Sigmoid colon (tissue), 7 donors: Measurements from ENCODE around the gene SFMBT1. TPM values are rescaled to one million over a fixed set of nuclear protein-coding genes. Genes with fewer than 3 reads are reported as not detected.

ENCODE experiments used
- DNase-seq: peaks from one replicate; pipeline ENCODE4 v3.0.0-alpha.2; 2019
- H3K27ac ChIP-seq, 4 donors: fragments of 200-600 bp; sonication (generic); one replicate each; pipeline ENCODE4 v1.5.1; 2016 to 2019; ENCODE audit warnings: mild to moderate bottlenecking in 1 of 4
- H3K27me3 ChIP-seq, 3 donors: fragments of 200-600 bp; sonication (generic); one replicate each; pipeline ENCODE4 v1.5.1; 2019; ENCODE audit warnings: mild to moderate bottlenecking in 1 of 3
- H3K36me3 ChIP-seq, 4 donors: fragments of 200-600 bp; sonication (generic); one replicate each; pipeline ENCODE4 v1.5.1; 2016 to 2019
- H3K4me1 ChIP-seq, 4 donors: fragments of 200-600 bp; sonication (generic); one replicate each; pipeline ENCODE4 v1.5.1; 2017 to 2019
- H3K4me3 ChIP-seq, 4 donors: fragments of 200-600 bp; sonication (generic); one replicate each; pipeline ENCODE4 v1.5.1; 2017 to 2019; ENCODE audit warnings: mild to moderate bottlenecking in 2 of 4, moderate library complexity in 1 of 4
- H3K9me3 ChIP-seq, 4 donors: fragments of 200-600 bp in 3 of 4; sonication (generic) in 3 of 4; one replicate each; pipeline versions ENCODE4 v1.5.1 to v1.6.1; 2013 to 2019
- EP300 ChIP-seq, 4 donors: sonication (generic); formaldehyde crosslinking; IDR thresholded peaks; one replicate each; pipeline ENCODE4 v1.6.1; 2017; ENCODE audit warnings: antibody characterized with exemption in 4 of 4
- POLR2A ChIP-seq, 2 donors: fragments of 450-650 bp; IDR thresholded peaks; one replicate each; pipeline ENCODE4 v1.6.1; 2016; ENCODE audit warnings: antibody characterized with exemption in 2 of 2, mild to moderate bottlenecking in 2 of 2, moderate library complexity in 2 of 2
- POLR2AphosphoS5 ChIP-seq, 4 donors: sonication (generic); formaldehyde crosslinking; IDR thresholded peaks; one replicate each; pipeline ENCODE4 v1.6.1; 2017; ENCODE audit warnings: antibody characterized with exemption in 4 of 4
- WGBS, 2 donors: extraction: QIAGEN DNeasy Blood & Tissue Kit; methylation state at CpG; one replicate each; pipeline ENCODE4 v1.1.7; 2013; 5-methylcytosine and 5-hydroxymethylcytosine counted together
- intact Hi-C: fragments of 100-400 bp; cut with DNase I; formaldehyde crosslinking; loops from one replicate; pipeline ENCODE4 v1.15.1; 2023
- polyA plus RNA-seq, 3 donors: library from polyadenylated mRNA; stranded (reverse); fragments of 200-250 nt; gene quantifications; one replicate each; pipeline ENCODE4 v1.2.3, GENCODE V29; 2013
- total RNA-seq, 4 donors: library from RNA; depleted of rRNA; stranded (reverse); fragments of >200 nt; gene quantifications; one replicate each; pipeline ENCODE4 v1.1.0, GENCODE V29; 2016
- TF ChIP-seq, protein P1 (sequence below), 4 experiments: fragments of 450-650 bp in 3 of 4; fragments of 200-600 bp in 1 of 4; IDR thresholded peaks; one replicate each; pipeline ENCODE4 v1.5.1; 2016 to 2019; ENCODE audit warnings: antibody characterized with exemption in 4 of 4, mild to moderate bottlenecking in 3 of 4, moderate library complexity in 2 of 4
- donor health status: healthy with polysubstance abuse.
- donor health status: Bipolar disorder and iron deficiency.
- donor health status: healthy.

The SFMBT1 gene
- total and polyA plus RNA-seq, 7 donors = 4.8 to 16.1 (median 10.2) TPM

DNA sequence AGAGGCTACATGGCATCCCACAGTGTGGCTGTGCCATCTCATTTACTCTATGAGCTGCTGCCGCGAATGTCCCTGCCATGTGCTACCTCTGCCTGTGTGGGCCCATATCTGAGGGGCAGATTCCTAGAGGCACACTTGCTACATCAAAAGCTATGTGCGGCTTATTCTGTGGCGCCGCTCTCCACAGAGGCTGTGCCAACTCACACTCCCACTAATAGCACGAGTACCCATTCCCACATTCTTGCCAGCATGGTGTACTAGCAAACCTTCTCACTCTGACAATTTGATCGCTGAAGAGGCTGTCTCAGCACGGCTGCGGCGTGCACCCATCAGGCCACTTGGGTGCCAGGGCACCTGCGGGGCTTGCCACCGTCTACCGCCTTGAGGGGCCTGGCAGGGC is 179.9 kb downstream of the SFMBT1 start:
- H3K36me3 ChIP-seq = no peaks in the 10 kb centered on the region
- no peaks in the 10 kb centered on the region for H3K27me3 ChIP-seq
- no peak for DNase-seq
- H3K27ac ChIP-seq = no peak overlapping the region
- TF ChIP-seq POLR2AphosphoS5 (IDR thresholded peaks at IDR 0.05) (no peak), POLR2A (IDR thresholded peaks at IDR 0.05) (no peak), EP300 (IDR thresholded peaks at IDR 0.05) (no peak)
- TF ChIP-seq, protein P1, sequence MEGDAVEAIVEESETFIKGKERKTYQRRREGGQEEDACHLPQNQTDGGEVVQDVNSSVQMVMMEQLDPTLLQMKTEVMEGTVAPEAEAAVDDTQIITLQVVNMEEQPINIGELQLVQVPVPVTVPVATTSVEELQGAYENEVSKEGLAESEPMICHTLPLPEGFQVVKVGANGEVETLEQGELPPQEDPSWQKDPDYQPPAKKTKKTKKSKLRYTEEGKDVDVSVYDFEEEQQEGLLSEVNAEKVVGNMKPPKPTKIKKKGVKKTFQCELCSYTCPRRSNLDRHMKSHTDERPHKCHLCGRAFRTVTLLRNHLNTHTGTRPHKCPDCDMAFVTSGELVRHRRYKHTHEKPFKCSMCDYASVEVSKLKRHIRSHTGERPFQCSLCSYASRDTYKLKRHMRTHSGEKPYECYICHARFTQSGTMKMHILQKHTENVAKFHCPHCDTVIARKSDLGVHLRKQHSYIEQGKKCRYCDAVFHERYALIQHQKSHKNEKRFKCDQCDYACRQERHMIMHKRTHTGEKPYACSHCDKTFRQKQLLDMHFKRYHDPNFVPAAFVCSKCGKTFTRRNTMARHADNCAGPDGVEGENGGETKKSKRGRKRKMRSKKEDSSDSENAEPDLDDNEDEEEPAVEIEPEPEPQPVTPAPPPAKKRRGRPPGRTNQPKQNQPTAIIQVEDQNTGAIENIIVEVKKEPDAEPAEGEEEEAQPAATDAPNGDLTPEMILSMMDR (IDR thresholded peaks at IDR 0.05) = no peak
- no peak overlapping the region for H3K4me3 ChIP-seq
- H3K9me3 ChIP-seq = no peaks in the 10 kb centered on the region
- intact Hi-C loops = no loop called here
- WGBS, 2 donors = 93 to 98% methylated on average over 13 of the region's 13 CpGs
- H3K4me1 ChIP-seq = no peaks in the 10 kb centered on the region

DNA sequence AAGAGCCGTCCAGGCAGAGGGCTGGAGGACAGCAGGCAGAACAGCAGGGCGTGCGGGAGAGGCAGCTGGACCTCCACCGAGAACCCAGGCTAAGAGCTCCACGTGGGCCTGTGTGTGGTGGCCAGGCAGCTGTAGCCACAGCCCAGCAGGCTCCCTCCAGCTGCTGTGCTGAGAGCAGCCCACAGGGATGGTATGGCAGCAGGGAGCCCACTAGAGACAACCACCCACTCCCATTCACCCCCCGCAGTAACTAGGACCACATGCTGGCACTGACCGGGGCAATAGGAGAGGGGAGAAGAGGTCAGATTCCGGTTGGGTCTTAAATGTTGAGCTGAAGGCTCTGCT is 185.5 kb downstream of the SFMBT1 start:
- Histone ChIP-seq H3K4me3 (no peak overlapping the region), H3K4me1 (peaks cover 0 to 17% (median 12%) of the 10 kb centered on the region in 4 donors), H3K36me3 (no peaks in the 10 kb centered on the region), H3K27me3 (no peaks in the 10 kb centered on the region), H3K27ac (no peak overlapping the region), H3K9me3 (no peaks in the 10 kb centered on the region)
- 91% methylated on average over 8 of the region's 8 CpGs for WGBS, 2 donors
- TF ChIP-seq POLR2AphosphoS5 (IDR thresholded peaks at IDR 0.05) (no peak), EP300 (IDR thresholded peaks at IDR 0.05) (no peak), POLR2A (IDR thresholded peaks at IDR 0.05) (no peak)
- TF ChIP-seq, protein P1 (IDR thresholded peaks at IDR 0.05) = no peak
- intact Hi-C loops = no loop called here
- no peak for DNase-seq

DNA sequence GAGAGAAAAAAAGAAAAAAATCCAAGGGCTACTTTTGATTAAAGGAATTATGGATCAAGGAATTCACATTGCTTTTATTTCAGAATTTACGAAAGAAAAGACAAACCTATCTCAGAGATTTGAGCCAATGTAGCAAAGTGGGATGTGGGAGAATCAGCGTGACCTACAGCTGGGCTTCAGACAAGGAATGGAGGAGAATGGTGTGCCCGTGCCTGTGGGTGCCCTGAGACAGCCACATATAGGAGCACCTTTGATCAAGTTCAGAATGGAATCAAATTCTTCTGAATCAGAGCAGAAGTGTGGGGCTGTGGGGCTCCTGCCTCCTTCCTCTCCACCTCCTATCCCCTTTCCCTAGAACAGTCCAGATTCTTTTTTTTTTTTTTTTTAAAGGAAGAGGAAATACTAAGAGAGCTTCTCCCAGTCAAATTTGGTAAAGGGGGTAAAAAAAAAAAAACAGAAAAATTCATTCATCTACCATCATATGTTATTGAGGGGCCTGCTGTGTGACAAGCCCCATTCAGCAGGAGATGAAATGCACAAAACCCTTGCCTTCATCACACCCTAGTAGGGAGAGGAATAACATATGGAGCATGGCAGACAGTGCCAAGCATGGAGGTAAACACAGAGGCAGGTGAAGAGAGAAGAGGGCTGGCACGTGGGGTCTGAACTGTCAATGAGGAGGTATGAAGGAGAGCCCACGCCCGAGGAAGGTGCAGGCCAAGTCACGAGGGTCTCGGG is 186.0 kb downstream of the SFMBT1 start:
- H3K4me1 ChIP-seq = peaks cover 0 to 17% (median 12%) of the 10 kb centered on the region in 4 donors
- H3K9me3 ChIP-seq = no peaks in the 10 kb centered on the region
- TF ChIP-seq, protein P1 (IDR thresholded peaks at IDR 0.05) = no peak
- TF ChIP-seq POLR2A (IDR thresholded peaks at IDR 0.05) = no peak
- no peak for TF ChIP-seq POLR2AphosphoS5 (IDR thresholded peaks at IDR 0.05)
- no peak for TF ChIP-seq EP300 (IDR thresholded peaks at IDR 0.05)
- peaks cover 0 to 5% (median 0%) of the 10 kb centered on the region in 4 donors for H3K36me3 ChIP-seq
- intact Hi-C loops = no loop called here
- no peaks in the 10 kb centered on the region for H3K27me3 ChIP-seq
- no peak overlapping the region for H3K4me3 ChIP-seq
- WGBS, 2 donors = 86 to 93% methylated on average over 8 of the region's 8 CpGs
- no peak overlapping the region for H3K27ac ChIP-seq
- DNase-seq = no peak

DNA sequence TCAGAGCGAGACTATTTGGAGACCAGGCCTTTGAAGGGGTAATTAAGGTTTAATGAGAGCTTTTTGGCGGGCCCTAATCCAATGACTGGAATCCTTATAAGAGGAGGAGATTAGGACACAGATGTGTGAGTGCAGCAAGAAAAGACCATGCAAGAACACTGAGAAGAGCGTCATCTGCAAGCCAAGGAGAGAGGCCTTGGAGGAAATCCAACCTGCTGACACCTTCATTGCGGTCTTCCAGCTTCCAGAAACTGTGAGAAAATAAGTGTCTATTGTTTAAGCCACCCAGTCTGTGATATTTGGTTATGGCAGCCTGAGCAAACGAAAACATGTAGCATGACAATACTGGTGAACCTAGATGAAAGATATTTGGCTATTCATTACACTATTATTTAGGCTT is 188.0 kb downstream of the SFMBT1 start:
- peaks cover 0 to 20% (median 2%) of the 10 kb centered on the region in 4 donors for H3K36me3 ChIP-seq
- DNase-seq = no peak
- no peaks in the 10 kb centered on the region for H3K27me3 ChIP-seq
- H3K4me1 ChIP-seq = peaks cover 0 to 17% (median 12%) of the 10 kb centered on the region in 4 donors
- 87 to 95% methylated on average over 5 of the region's 5 CpGs for WGBS, 2 donors
- TF ChIP-seq POLR2AphosphoS5 (IDR thresholded peaks at IDR 0.05) = no peak
- TF ChIP-seq, protein P1 (IDR thresholded peaks at IDR 0.05) = no peak
- no peak for TF ChIP-seq EP300 (IDR thresholded peaks at IDR 0.05)
- TF ChIP-seq POLR2A (IDR thresholded peaks at IDR 0.05) = no peak
- no peaks in the 10 kb centered on the region for H3K9me3 ChIP-seq
- H3K4me3 ChIP-seq = no peak overlapping the region
- no peak overlapping the region for H3K27ac ChIP-seq
- intact Hi-C loops = no loop called here
